ENCODE results near the gene SNX22.

Gene SNX22

GRCh38 chr15:64162478-64162868 lies 10.9 kb downstream of the SNX22 start:
- TF ChIP-seq CTCF (conservative IDR thresholded peaks at IDR 0.05) = no peak
- H3K27ac ChIP-seq = peak overlapping the region; percentile 92

GRCh38 chr15:64162869-64163658 lies 11.5 kb downstream of the SNX22 start, which contains the start of gene PPIB:
TSS of gene PPIB (minus strand) at chr15:64163022. CDS start at chr15:64162986, 36 bp downstream.
- TF ChIP-seq CTCF (conservative IDR thresholded peaks at IDR 0.05) = peak; percentile 72
- peak within 1 kb of the TSS; percentile 92 for H3K27ac ChIP-seq

DNA sequence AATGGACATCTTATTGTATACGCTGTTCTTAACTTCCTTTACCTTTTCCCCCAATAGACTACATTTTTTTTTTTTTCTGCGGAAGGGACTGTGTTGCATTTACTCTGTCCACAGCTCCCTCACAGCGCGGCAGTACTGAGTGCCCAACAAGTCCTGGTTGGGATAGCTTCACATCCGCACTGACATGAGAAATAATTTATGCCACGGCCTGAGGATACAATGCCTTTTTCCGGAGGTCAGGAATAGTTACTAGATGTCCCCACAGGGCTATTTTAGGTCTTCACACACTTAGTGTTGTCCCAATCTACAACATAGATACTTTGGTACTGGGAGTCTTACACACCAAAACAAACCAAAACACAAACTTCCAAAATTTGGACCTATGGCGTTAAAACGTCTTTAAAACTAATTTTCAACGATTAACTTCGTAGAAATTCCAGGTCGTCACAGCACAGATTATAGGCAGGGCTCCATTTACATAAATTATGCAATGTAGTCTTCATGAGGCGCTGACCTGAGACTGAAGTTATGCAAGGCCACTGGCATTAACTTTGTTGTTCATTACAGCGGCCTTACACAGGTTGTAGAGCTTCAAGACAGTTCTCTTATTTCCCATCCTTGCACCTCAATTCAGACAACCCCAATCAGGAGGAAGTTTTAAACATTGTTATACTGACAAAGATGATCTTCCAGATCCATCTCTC lies 12.3 kb downstream of the SNX22 start:
- TF ChIP-seq CTCF (conservative IDR thresholded peaks at IDR 0.05) = no peak
- peak overlapping the region; percentile 92 for H3K27ac ChIP-seq

GRCh38 chr15:64164436-64164835 lies 12.9 kb downstream of the SNX22 start:
- no peak for TF ChIP-seq CTCF (conservative IDR thresholded peaks at IDR 0.05)

GRCh38 chr15:64166102-64166890 lies 14.8 kb downstream of the SNX22 start:
- no peak for TF ChIP-seq CTCF (conservative IDR thresholded peaks at IDR 0.05)
- no peak overlapping the region for H3K27ac ChIP-seq

More at GRCh38 chr15:64164436-64164835, 12.9 kb downstream of the SNX22 start:
- H3K27ac ChIP-seq = peak overlapping the region; percentile 92

DNA sequence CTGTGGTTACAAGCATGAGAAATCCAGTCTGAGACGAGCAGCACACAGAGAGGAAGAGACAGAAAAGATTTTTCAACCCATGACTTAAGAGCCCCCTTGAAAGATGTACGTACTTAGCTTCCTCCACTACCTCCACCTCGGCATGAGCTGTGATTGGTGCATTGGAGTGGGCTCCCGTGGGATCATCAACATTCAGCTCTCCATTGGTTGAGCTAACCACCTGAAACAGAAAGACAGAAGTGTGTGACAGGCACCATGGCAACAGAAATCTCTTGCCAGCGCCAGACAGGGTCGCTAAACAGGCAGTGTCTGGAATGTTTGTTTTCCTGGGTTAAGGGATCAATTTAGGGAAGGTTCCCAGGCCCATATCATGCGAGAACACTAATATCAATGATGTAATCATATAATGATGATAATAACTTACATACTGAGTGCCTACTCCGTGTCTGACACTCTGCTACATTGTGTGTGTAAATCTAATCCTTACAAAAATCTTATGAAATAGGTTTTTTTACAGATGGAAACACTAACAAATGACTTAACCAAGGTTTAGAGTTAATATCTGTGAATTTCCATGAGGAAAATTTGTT lies 28.8 kb downstream of the SNX22 start:
- H3K27ac ChIP-seq = no peak overlapping the region
- TF ChIP-seq CTCF (conservative IDR thresholded peaks at IDR 0.05) = no peak
